NCI-H1105 treated with DMSO at 0.1 percent for 48 hours (cell line): ENCODE results near the gene ANAPC2.

Experiments used
- DNase-seq: peaks from one replicate; lab custom pipeline; 2025; lab: John Stamatoyannopoulos, UW

Gene ANAPC2

DNA sequence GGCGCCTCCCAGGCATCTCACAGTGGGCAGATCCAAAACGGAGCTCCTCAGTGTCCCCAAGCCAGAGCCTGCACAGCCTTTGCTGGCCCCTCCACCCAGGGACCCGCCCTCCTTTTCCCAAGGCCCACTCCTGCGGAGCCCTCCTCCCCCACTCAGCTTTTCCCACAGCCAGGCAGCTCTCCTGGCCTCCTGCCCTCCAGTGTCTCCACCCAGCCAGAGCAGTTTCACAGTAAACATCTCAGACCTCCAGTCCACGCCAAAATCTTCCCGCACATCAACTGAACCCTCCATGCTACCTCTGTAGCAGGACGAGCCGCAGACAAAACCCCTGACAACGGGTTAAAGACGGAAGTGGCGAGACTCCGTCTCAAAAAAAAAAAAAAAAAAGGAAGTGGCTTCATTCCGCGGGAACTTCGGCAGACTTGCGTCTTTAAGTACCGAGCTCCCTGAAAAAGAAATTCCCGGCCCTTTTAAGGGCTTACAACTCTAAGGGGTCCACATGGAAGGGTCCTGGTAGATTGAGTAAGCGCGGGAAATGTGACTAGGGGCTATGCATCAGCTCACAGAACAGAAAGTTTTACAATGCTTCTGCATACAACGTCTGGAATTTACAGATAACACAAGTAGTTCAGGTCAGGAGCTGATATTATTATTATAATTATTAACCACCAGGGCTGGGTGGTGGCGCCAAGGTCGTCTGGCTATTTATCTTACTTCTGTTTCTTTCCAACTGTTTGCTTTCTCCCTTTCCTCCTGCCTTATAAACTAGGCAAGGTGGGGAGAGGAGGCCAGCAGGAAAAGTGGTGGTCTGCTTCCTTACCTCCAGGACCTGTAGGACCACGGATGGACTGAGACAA lies 60.8 kb downstream of the ANAPC2 start:
- no peak for DNase-seq

DNA sequence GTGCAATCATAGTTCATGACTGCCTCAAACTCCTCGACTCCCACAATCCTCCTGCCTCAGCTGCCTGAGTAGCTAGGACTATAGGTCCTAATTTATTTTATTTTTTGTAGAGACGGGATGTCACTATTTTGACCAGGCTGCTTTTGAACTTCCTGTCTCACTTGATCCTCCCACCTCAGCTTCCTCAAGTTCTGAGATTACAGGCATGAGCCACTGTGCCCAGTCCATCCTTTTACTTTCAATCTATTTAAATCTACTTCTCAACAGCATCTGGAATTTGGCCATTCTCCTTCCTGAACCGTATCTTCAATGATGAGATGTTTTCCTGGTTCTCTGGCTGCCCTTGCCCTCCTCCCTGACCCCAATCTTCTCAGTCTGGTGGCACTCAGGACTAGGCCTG lies 61.6 kb downstream of the ANAPC2 start:
- no peak for DNase-seq
